GM19193 (cell line): ENCODE measurements around the gene PDIK1L.

ENCODE experiments used
- POLR2A ChIP-seq: IDR thresholded peaks from 4 replicates; pipeline ENCODE4 v1.6.1; 2011; ENCODE audit not compliant: insufficient read depth, insufficient read length; ENCODE audit errors: extremely low read depth

Gene PDIK1L

GRCh38 chr1:26081267-26082019 is 30.2 kb upstream of the PDIK1L start:
- TF ChIP-seq POLR2A, result no peak

GRCh38 chr1:26082020-26082350 is 29.6 kb upstream of the PDIK1L start:
- TF ChIP-seq POLR2A, result no peak

GRCh38 chr1:26083208-26083607 is 28.4 kb upstream of the PDIK1L start:
- no peak for TF ChIP-seq POLR2A

GRCh38 chr1:26084091-26084561 is 27.5 kb upstream of the PDIK1L start:
- TF ChIP-seq POLR2A, result no peak

GRCh38 chr1:26084844-26085243 is 26.8 kb upstream of the PDIK1L start:
- TF ChIP-seq POLR2A, result no peak

- TF ChIP-seq POLR2A, result no peak
Observed at GRCh38 chr1:26089125-26089524, 22.5 kb upstream of the PDIK1L start.

- TF ChIP-seq POLR2A, result no peak
Observed at GRCh38 chr1:26090893-26091292, 20.7 kb upstream of the PDIK1L start.

DNA sequence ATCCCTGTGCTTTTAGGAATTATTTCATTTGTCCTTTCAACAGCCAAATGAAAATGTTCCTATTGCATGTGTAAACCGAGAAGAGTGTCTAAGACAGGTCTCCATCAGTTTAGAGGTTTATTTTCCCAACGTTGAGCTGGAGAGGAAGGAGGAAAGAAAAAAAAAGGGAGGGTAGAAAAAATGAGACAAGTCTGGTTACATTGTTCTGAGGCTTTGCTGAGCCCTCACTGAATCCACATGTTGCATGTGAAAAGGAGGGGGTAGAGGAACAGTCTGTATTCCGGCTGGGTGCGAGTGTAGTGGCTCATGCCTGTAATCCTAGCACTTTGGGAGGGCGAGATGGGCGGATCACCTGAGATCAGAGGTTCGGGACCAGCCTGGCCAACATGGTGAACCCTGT is 19.2 kb upstream of the PDIK1L start:
- TF ChIP-seq POLR2A, result no peak

GRCh38 chr1:26094076-26094669 is 17.5 kb upstream of the PDIK1L start:
- TF ChIP-seq POLR2A, result no peak

DNA sequence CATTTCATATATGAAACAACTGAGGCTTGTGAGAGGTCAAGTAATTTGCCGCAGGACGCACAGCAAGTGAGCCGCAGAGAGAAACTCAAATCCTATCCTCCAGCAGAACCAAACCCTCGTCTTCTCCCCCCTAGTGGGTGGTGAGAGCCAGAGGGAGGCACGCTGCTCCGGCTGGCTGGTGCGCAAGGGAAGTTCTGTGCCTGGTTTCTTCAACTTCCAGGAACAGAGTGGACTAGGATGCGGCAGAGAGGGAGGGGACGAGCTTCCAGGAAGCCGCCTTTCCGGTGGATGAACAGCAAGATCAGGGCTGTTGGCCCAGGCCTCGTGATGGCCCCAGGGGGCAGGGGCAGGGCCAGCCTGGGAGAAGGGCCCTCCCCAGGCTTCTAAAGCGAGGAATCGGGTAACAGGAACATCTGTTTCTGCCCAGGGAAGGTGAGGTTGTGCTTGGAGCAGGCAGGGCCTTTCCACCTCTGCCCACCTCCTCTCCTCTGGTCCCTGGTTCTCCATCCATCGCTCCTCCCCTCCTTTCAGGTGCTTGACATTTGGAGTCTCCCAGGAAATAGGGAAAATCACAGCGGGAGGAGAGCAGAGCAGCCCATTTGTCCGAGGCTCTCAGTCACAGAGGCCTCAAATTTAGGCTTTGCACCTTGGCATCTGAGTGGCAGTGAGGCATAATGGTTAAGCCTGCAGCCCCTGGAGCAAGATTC is 16.8 kb upstream of the PDIK1L start:
- no peak for TF ChIP-seq POLR2A

DNA sequence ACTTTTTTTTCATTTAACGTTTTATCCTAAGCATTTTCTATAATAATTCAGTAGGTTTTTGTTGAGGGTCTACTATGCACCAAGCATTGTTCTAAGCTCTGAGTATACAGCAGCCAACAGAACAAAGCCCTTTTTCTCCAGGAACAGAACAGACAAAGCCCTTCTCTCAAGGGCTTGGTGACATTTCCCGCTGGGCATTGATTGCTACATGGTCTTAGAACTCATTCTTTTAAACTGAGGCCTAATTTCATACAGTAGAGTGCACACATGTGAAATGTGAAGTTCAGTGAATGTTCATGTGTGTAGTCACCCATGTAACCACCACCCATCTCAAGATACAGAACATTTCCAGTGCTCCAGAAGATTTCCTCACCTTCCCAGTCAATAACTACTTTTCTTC is 15.2 kb upstream of the PDIK1L start:
- TF ChIP-seq POLR2A, result no peak

DNA sequence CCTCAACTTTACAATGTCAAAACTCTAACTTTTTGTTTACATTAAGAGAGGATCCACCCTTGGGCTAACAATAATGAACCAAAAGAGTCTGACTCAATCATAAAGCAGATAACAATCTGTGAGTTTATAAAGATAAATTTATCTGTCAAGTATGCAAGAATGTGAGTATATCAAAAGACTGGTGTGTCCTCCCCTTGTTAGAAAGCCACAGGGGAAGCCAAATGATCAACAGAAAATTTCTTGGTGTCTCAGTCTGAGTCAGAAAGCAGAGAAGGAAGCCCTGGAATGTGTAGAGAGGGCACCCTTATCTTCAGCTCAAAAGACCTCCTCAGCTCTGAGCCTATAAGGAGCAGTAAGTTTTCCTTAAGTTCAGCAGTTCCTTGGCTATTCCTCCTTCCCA is 13.9 kb upstream of the PDIK1L start:
- no peak for TF ChIP-seq POLR2A

DNA sequence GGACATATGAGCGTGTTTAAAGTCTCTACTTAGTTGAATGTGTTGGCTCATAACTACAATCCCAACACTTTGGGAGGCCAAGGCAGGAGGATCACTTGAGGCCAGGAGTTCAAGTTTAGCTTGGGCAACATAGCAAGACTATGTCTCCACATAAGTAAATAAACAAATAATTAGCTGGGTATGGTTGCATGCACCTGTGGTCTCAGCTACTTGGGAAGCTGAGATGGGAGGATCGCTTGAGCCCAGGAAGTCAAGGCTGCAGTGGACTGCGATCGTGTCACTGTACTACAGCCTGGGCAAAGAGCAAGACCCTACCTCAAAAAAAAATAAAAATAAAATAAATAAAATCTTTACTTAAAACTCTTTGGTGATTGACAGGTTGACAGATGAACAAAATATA is 13.0 kb upstream of the PDIK1L start:
- TF ChIP-seq POLR2A, result no peak

DNA sequence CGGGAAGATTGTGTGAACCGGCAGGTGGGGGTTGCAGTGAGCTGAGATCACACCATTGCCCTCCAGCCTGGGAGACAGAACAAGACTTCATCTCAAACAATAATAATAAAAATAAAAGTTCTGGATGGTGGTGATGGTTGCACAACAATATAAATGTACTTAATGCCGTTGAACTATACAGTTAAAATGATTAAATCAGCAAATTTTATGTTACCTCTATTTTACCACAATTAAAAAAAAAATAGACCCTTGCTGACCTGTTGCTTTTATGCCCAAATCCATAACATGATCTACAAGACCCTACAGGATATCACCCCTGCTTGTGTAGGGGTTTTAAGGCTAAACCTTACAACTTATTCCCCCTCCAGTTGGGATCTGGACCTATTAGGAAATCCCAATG is 11.8 kb upstream of the PDIK1L start:
- TF ChIP-seq POLR2A, result no peak

- no peak for TF ChIP-seq POLR2A
Observed at GRCh38 chr1:26102119-26102518, 9.5 kb upstream of the PDIK1L start.

DNA sequence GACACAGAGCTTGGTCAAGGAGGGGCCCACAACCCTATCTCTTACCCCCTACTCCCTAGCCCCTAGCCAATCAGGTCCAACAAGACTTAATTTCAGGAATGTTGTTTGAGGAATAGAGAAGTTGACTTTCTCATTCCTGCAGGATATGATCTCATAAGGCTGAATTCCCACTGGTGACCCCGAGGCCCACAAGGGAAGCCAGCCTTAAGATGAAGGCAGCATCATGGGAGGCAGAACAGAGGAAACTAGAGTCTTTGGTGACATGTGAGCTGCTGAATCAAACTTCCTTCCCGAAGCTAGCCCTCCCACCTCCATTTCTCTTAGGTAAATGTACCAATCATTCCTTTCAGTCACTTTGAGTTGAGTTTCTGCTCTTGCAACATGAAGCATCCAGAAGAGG is 9.1 kb upstream of the PDIK1L start:
- no peak for TF ChIP-seq POLR2A

GRCh38 chr1:26109229-26110164 is 2.1 kb upstream of the PDIK1L start:
- TF ChIP-seq POLR2A, result no peak
